Thyroid gland (tissue), 4 donors: ENCODE data around the gene ACBD3.

Experiments
- CTCF ChIP-seq, 6 experiments: fragments of 200-600 bp in 3 of 6; fragments of 450-650 bp in 3 of 6; sonication (generic) in 3 of 6; IDR thresholded peaks; one replicate each; pipeline ENCODE4 v1.5.1; 2016 to 2019; ENCODE audit warnings: antibody characterized with exemption in 6 of 6, mild to moderate bottlenecking in 2 of 6, inconsistent platforms in 1 of 6, moderate library complexity in 1 of 6
- POLR2A ChIP-seq, 2 donors: fragments of 450-650 bp; IDR thresholded peaks; one replicate each; pipeline ENCODE4 v1.6.1; 2017; ENCODE audit warnings: antibody characterized with exemption in 2 of 2, mild to moderate bottlenecking in 2 of 2, moderate library complexity in 1 of 2

- TF ChIP-seq CTCF (IDR thresholded peaks at IDR 0.05) (no peak), POLR2A (IDR thresholded peaks at IDR 0.05) (no peak)
Measured at GRCh38 chr1:226120398-226120797, 66.1 kb downstream of the ACBD3 start.
